GM19025 (cell line): ENCODE measurements around the gene AASDH.
"Not testable (repeated sequence)": the region's sequence is repeated elsewhere in the genome, so short reads cannot be mapped to it uniquely, and the experiment has no call there.

Experiments
- ATAC-seq: cut with Tn5 transposase; IDR thresholded peaks from one replicate; pipeline ENCODE4 v1.9.1; 2021; ENCODE audit warnings: mild to moderate bottlenecking, low read depth, moderate library complexity; ENCODE audit not compliant: unreplicated experiment

AASDH gene

GRCh38 chr4:56391270-56391669, 4.0 kb upstream of the AASDH start:
- no peak for ATAC-seq

DNA sequence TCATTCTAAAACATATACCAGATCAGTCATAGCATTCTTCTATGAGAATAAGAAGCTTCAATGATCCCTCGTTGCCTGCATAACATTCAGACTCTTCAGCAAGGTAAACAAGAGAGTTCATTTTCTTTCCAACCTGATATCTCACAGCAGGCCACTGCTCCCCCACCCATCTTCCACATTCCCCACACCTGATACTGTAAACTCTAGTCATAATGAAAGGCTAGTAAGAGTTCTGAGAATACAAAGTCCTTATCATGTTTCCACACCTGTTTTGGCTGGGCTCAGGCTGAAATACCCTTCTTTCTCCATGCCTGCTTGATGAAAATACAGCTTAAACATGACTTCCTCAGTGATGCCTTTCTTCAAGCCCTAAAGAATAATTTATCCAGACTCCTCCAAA, 2.3 kb upstream of the AASDH start:
- no peak for ATAC-seq

DNA sequence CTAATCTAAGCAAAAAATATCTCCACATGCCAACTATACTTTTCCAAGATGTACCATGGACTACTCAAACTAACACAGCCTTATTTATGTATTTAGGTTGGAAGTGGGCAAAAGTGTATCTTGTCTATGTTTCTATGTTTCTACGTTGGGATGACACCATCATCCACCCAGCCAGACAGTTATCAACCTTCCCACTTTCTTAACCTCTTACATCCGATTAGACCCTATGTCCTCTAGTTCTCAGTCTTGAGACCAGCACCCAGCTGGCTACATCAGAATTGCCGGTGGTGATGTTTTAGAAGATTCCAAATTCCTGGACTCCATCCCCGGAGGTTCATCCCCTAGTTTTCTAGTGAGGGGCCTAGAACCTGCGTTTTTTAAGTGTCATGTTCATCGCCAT, 1.0 kb upstream of the AASDH start:
- ATAC-seq = no peak

- no peak for ATAC-seq
Observed at GRCh38 chr4:56386091-56386490, 1.2 kb downstream of the AASDH start.

GRCh38 chr4:56375458-56375857, 11.8 kb downstream of the AASDH start:
- ATAC-seq = no peak

GRCh38 chr4:56374956-56375355, 12.3 kb downstream of the AASDH start:
- no peak for ATAC-seq

GRCh38 chr4:56372774-56373173, 14.5 kb downstream of the AASDH start:
- ATAC-seq = no peak

GRCh38 chr4:56371426-56372220, 15.7 kb downstream of the AASDH start:
- ATAC-seq = no peak

DNA sequence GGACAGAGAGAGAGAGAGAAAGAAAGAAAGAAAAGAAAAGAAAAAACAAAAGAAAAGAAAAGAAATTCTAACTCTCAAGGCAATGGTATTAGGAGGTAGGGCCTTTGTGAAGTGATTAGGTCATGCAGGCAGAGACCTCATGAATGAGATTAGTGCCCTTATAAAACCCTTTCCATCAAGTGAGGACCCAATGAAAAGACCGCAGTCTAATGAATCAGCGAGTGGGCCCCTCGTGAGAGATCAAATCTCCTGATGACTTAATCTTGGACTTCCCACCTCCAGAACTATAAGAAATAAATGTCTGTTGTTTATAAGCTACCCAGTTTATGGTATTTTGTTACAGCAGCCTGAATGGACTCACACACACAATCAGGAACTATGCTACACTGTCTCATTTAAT, 16.9 kb downstream of the AASDH start:
- no peak for ATAC-seq

- ATAC-seq = not testable (repeated sequence)
Observed at GRCh38 chr4:56362981-56363380, 24.3 kb downstream of the AASDH start.

- ATAC-seq = no peak
Observed at GRCh38 chr4:56360071-56360470, 27.2 kb downstream of the AASDH start.

- no peak for ATAC-seq
Observed at GRCh38 chr4:56356650-56357049, 30.6 kb downstream of the AASDH start.

GRCh38 chr4:56348576-56348975, 38.7 kb downstream of the AASDH start:
- ATAC-seq = no peak

GRCh38 chr4:56345458-56345857, 41.8 kb downstream of the AASDH start:
- ATAC-seq = no peak

DNA sequence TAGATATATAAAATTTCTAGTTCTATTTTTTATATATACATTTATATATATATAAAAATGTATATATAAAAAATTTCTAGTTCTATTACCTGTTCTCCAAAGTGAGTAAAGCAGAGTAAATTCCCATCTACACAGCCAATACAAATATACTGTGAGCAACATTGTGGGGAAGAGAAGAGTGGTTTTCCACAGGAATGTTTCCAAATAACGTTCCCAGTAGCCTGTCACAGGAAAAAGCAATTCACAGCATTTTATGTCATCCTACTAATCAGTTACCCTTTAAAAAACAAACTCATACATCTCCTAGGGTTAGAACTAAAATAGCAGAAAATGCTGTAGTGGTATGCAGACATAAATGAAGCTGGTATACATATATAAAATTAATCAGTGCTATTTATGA, 44.5 kb downstream of the AASDH start:
- ATAC-seq = no peak

DNA sequence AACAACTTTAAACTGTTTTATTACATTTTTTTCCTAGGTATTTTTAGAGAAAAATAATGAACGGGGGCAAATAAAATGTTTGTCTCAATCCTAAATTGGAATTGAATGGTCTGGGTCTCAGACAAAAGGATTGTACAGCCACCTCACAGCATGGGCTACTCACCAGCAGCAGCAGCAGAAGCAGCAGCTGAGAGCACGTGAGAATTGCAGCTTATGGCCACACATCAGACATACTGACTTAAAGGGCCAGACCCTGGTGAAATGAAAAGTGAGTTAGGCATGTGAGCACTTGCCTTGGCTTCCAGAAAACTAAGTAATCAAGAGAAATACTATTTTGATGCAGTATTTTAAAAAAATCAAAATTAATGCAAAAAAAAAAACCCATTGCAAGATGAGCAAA, 56.6 kb downstream of the AASDH start:
- no peak for ATAC-seq

DNA sequence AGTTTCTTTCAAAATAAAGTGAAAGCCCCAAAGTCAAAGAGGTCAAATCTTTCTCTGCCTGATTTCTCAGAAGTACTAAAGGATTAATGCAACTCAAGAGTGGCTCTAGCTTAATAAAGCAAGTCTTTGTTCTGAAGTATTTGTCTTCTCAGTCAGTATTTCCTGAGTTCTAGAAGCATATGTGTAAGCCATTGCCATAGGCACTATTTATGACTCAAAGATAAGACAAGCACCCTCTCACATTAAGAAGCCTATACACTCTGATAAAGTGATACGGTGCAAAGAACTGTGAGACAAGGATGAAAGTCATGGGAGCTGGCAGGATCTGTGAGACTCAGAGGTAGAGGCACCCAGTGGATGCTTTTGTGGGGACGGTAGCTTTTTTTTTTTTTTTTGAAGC, 60.9 kb downstream of the AASDH start:
- ATAC-seq = no peak

DNA sequence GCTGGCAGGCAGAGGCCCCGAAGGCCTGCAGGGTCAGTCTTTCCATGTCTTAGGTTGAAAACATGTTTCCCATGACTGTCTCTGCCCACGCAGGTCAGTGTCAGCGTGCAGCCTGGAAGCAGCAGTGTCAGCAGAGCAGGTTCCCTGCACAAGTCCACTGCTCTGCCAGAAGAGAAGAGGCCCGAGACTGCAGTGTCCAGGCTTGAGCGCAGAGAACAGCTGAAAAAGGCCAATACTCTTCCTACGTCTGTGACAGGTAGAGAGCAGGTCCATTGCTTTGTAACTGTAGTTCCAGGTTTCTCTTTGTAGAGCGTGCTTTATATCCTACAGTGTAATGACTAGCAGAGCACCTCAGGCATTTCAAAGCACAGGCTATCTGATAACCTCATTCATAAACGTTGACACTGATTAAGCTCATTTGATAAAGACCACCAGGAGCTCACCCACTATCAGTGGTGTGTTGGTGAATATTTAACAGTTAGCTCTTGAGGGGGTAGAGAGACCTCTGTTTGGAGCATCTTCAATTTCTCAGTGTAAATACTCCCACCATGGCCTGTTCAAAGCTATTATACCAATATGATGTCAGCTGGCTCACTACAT, 63.2 kb downstream of the AASDH start:
- ATAC-seq = no peak

- ATAC-seq = no peak
Observed at GRCh38 chr4:56323327-56323726, 64.0 kb downstream of the AASDH start.

DNA sequence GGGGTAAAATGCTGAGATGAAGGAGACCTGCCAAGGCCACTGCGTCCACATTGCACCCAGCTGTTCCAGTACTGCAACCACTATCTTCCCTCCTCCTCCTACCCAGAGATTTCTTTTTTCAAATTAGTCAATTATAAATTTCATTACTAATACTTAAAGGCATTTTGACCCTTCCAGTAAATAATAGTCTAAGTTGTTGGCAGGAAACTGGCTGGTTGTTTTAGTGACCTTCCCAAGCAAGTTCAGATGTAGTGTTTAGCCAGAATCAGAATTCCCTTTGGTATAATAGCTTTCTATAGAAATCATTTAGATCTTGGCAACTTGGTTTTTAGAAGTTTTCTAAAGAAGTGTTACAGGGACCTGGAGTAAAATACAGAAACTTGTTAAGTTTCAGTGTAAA, 66.0 kb downstream of the AASDH start:
- ATAC-seq = no peak

DNA sequence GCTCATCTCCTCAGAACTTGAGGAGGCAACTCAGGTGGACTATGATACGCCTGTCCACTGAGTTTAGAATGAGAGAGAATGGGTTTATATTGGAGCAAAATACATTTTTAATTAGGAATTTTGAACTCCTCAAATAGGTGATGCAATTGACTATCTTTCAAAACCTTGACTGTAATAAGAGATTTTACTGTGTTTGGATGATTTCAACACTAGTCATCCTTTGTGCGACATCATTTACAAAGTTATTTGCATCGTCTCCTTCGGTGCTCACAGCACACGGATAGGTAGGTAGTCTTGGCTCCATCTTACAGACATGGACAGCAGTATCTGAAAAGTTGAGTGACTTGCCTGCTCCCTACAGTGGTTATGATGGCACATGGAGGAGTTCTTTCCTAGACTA, 67.0 kb downstream of the AASDH start:
- no peak for ATAC-seq

- no peak for ATAC-seq
Observed at GRCh38 chr4:56318555-56318954, 68.7 kb downstream of the AASDH start.
